ENCODE data around the gene FASTK.
"Not testable (repeated sequence)": the region's sequence is repeated elsewhere in the genome, so short reads cannot be mapped to it uniquely, and the experiment has no call there.

FASTK gene

GRCh38 chr7:151047976-151048815 is 32.4 kb downstream of the FASTK start, which contains the start of gene ASIC3:
Gene ASIC3, plus strand, starts transcription at chr7:151048531. Its CDS starts 355 bp downstream, at chr7:151048886.
- DNase-seq (ENCODE audit: low spot score): no peak

DNA sequence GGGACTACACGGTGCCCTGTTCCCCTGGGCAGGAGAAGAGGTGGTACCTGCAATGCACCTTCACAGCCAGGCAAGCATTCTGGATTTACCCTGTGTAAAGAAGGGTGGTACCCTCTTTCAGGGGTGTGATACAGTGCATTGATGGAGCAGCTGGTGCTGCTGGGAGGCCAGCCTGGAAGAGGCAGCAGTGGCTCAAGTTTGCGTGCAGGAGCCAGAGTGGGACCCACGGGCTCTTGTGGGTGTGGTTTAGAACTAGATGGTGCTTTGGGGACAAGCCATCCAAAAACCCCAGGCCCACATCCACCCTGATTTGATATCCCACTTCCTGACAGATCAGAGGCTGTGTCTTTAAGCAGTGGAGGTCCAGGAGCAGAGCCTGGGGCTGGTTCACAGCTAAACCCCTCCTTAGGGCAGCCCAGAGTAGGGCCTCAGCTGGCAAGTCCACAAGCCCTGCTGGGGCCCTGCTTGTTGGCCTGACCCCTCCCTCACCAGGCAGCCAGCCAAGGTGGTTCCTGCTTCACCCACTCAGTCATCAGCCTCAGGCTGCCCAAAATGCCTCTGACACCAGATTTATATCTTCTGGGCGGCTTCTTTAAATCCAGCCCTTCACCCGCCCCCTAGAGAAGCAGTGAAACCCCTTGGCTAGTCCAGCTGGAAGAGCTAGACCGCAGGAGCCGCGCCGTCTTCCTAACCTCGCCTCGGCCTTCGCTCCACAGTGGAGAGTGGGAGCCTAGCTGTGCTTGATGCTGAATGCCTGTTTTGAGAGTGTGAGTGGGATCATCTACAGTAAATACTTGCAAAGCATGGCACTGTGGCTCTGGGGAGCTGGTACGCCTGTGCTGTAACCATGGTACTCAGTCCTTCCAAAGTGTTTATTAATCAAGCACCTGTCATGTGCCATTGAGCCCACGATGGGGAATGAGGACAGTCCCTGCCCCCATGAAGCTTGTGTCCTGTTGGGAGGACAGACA is 33.7 kb downstream of the FASTK start:
- no peak for DNase-seq (ENCODE audit: low spot score)

DNA sequence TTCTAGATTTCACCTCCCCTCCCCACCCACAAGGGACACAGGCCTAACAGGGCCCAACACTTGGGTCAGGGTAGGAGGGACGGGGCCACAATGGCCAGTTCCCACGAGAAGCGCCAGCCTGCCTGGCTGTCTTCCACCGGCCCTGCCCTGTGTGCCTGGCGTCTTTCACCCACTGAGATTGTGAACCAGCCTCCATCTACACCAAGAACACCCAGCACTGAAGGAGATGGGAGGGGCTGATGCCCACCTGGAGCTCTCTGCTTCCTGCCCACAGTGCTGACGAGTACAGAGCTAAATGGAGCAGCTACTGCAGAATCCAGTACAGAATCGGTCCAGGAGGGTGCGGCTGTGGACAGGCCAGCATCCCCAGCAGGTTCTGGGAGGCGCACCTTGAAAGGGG is 34.6 kb downstream of the FASTK start:
- DNase-seq (ENCODE audit: low spot score): no peak

- no peak for DNase-seq (ENCODE audit: low spot score)
These were observed 35.3 kb downstream of the FASTK start for GRCh38 chr7:151045262-151045661.

DNA sequence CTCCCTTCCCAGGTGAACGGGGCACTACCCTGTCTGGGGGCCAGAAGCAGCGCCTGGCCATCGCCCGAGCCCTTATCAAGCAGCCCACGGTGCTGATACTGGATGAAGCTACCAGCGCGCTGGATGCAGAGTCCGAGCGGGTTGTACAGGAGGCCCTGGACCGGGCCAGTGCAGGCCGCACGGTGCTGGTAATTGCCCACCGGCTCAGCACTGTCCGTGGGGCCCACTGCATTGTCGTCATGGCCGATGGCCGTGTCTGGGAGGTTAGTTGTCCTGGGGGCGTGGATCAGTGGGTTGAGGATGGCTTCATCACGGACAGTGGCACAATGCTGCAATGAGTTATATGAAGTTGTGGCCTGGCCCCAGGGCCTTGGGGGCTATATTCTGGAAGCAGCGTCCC is 36.6 kb downstream of the FASTK start:
- DNase-seq (ENCODE audit: low spot score): no peak

DNA sequence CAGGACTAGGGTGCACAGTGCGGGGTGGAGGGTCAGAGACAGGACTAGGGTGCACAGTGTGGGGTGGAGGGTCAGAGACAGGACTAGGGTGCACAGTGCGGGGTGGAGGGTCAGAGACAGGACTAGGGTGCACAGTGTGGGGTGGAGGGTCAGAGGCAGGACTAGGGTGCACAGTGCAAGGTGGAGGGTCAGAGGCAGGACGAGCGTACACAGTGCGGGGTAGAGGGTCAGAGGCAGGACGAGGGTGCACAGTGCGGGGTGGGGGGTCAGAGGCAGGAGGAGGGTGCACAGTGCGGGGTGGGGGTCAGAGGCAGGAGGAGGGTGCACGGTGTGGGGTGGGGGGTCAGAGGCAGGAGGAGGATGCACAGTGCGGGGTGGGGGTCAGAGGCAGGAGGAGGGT is 37.2 kb downstream of the FASTK start:
- not testable (repeated sequence) for DNase-seq (ENCODE audit: low spot score)

GRCh38 chr7:151040616-151041375 is 39.8 kb downstream of the FASTK start:
- no peak for DNase-seq (ENCODE audit: low spot score)

GRCh38 chr7:151039850-151040548 is 40.6 kb downstream of the FASTK start:
- DNase-seq (ENCODE audit: low spot score): no peak

DNA sequence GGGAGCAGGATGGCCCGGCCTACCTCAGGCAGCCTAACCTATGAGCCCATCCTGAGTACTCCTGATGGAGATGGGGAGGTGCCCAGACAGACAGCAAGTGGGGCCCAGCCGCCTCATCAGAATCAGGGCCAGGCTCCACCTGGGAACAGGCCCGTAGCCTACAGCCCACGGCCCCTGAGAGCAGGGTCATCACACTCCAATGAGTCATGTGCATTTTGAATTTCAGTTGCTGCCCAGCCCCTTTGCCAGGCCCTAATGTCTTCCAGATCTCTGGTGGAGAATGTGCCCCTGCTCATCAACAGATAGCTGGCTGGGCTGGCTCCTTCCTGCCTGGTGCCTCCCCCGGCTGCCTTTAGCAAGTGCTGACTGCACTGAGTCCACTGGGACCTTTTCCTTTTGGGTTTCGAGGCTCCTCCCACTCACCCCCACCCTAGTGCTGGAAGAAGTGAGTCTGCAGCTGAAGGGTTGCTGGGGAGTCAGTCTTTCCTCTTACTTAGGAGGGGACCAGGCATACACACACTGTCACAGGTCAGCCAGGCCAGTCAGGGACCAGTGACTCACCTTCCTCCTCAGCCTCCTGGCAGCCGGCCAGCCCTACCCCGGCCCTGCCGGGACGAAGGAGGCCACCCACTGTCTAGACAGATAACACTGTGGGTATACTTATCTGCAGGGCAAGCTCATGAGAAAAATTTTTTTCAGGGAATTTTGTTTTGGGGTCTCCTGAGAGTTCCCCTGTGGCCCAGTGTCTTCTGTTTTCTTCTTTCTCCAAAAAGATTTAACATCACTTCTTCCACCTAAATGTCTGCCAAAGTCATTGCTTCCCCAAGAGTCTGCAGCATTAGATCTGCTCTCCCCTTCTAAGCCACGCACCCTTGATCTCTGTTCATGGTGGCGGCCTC is 41.4 kb downstream of the FASTK start:
- DNase-seq (ENCODE audit: low spot score): peak; percentile 98

DNA sequence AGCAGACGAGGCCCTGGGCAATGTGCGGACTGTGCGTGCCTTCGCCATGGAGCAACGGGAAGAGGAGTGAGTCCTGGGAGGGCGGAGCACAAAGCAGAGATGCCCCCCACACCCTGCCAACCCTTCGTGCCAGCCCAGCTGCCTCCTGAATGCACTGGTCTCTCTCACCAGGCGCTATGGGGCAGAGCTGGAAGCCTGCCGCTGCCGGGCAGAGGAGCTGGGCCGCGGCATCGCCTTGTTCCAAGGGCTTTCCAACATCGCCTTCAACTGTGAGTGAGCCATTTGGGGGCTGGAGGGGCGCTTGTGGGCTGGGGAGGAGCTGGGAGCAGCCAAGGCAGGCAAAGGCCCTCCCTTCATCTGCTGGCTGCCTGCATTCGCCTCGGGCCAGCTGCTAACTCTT is 44.7 kb downstream of the FASTK start:
- DNase-seq (ENCODE audit: low spot score): no peak

- DNase-seq (ENCODE audit: low spot score): no peak
These were observed 45.4 kb downstream of the FASTK start for GRCh38 chr7:151035026-151035717.

- DNase-seq (ENCODE audit: low spot score): no peak
These were observed 46.1 kb downstream of the FASTK start for GRCh38 chr7:151034312-151035025.

- DNase-seq (ENCODE audit: low spot score): no peak
These were observed 46.8 kb downstream of the FASTK start for GRCh38 chr7:151033864-151034249.

GRCh38 chr7:151032936-151033863 is 47.4 kb downstream of the FASTK start:
- no peak for DNase-seq (ENCODE audit: low spot score)

DNA sequence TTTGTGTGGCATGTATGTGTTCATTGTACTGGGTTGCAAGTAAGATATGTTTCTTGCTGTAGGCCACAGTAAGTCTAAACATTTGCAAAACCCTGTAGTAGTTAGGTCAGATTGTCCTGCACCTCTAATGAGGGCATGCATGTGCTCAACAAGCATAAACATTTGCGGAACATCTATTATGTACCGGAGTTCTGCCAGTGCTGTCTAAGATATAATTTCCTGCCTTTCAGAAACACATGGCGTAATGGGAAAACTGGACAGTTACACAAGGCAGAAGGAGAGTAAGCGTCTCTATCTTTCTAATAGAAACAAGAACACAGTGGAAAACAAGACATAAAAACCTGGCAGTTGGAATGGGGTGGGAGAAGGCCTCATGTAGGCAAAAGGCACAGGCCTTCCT is 49.6 kb downstream of the FASTK start:
- no peak for DNase-seq (ENCODE audit: low spot score)

DNA sequence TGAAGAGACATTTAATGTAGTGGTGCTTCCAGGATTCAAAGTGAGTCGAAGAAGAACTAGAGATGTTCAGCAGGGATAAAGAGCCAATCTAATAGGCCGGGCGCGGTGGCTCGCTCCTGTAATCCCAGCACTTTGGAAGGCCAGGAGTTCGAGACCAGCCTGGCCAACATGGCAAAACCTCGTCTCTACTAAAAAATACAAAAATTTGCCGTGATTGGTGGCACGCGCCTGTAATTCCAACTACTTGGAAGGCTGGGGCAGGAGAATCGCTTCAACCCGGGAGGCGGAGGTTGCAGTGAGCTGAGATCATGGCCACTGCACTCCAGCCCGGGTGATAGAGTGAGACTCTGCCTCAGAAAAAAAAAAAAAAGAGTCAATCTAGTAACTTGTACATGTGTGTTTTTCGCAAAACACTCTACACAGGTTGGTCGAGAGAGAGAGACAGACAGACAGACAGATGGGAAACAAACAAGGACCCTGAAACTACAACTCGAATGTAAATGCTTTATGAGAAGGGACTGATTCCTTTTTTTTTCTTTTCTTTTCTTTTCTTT is 51.6 kb downstream of the FASTK start:
- no peak for DNase-seq (ENCODE audit: low spot score)

DNA sequence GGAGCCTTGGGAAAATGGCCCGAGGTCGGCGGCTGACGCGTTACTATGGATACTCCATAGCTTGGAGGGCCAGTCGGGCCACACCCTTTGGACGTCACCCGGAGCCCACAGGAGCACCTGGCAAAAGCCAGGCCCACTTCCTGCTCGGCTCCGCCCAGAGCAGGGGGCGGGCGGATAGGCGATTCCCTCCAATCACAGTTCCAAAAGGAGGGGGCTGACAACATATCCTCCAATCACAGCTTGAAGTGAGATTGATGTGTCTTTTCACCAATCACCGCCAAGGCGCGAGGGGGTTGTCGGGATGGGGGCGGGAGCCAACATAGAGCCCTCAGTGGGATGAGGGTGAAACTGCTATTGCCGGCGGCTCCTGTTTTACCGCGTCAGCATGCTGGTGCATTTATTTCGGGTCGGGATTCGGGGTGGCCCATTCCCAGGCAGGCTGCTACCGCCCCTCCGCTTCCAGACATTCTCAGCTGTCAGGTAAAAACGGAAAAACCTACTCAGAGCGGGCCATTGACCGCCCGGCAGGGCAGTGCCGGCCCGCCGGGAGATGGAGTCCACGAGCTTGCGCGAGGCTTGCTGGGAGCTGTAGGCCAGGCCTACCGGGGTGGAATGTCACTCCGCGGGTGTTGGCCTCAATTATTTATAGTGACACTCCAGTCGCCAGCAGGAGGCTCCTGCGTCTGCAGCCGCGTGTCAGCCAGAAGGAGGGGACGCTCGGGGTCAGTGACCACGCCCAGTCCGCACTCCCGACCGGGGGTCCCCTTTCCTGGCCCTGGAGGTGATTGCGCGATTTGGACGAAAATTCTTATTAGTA is 52.3 kb downstream of the FASTK start, which contains the start of gene ABCB8:
Gene ABCB8 (plus strand): TSS at position 320 of the 817 bp plus-strand sequence. CDS start 66 bp downstream, at position 386.
- DNase-seq (ENCODE audit: low spot score): peak; percentile 99
